ENCODE results near the gene DDN. TPM values are rescaled to one million over a fixed set of nuclear protein-coding genes. Genes with fewer than 3 reads are reported as not detected.

Gene DDN
- total RNA-seq, 1 experiment from 2014 or later, result 0.35 TPM

GRCh38 chr12:48957141-48958048 lies 41.8 kb downstream of the DDN start, which contains the start of gene ARF3:
Gene ARF3, minus strand, starts transcription at chr12:48957487. Its CDS starts 16,392 bp downstream, at chr12:48941095.
- peaks cover 6% of the 10 kb centered on the region for H3K27me3 Mint-ChIP-seq (ENCODE audit: low read depth)

More at GRCh38 chr12:48957141-48958048, 41.8 kb downstream of the DDN start, which contains the start of gene ARF3:
- DNase-seq, result peak; percentile 99
- 0 out of 2 replicates have a peak, but pooled peaks cover 2% of the 10 kb centered on the region for H3K4me1 ChIP-seq (ENCODE audit: insufficient read depth, low read length)
- H3T11ph ChIP-seq (ENCODE audit: low read length), result no peak within 1 kb of the TSS
- Mint-ChIP-seq H3K4me3 (peak within 1 kb of the TSS; percentile 97 to 99), H3K4me1 (peaks cover 23 to 24% of the 10 kb centered on the region in 2 experiments), H3K27ac (peak within 1 kb of the TSS; percentile 98 to 99 (median 99)), H3K36me3 (ENCODE audit: insufficient read depth in 1 of 3, low read depth in 3 of 3) (peaks cover 7 to 37% (median 22%) of the 10 kb centered on the region in 3 experiments; a peak in 6 of 7 replicates), H3K9me3 (no peaks in the 10 kb centered on the region; a peak in 1 of 5 replicates)
- no peak within 1 kb of the TSS for H2BK12ac ChIP-seq (ENCODE audit: insufficient read length, low read depth, low read length)
- peak within 1 kb of the TSS; percentile 74 for H2AFZ ChIP-seq (ENCODE audit: low read length)
- H3K9ac ChIP-seq (ENCODE audit: extremely low read depth, insufficient read length, low read length), result peak within 1 kb of the TSS; percentile 69
- H3K4me2 ChIP-seq (ENCODE audit: insufficient read depth, insufficient read length, low read length), result peak within 1 kb of the TSS; percentile 95
- H3K79me1 ChIP-seq (ENCODE audit: insufficient read depth, low read depth, low read length, poor library complexity, severe bottlenecking), result no peaks in the 10 kb centered on the region
- H2BK5ac ChIP-seq (ENCODE audit: insufficient read length, low read length), result no peak within 1 kb of the TSS
- H2BK120ac ChIP-seq (ENCODE audit: low read depth, low read length, poor library complexity, severe bottlenecking), result no peak within 1 kb of the TSS
- no peaks in the 10 kb centered on the region; the same call in 1 of the 2 replicates for H3K27me3 ChIP-seq (ENCODE audit: insufficient read depth, low read length)
- TF ChIP-seq CTCF (conservative IDR thresholded peaks at IDR 0.05), result 0 out of 3 replicates have a peak, but pooled peaks have one; percentile 13
- H3K56ac ChIP-seq (ENCODE audit: insufficient read length, low read depth, low read length), result no peak within 1 kb of the TSS
- peak within 1 kb of the TSS; percentile 27; the same call in 1 of the 2 replicates for H3K14ac ChIP-seq (ENCODE audit: insufficient read depth, low read length)
- peaks cover 28% of the 10 kb centered on the region; the same call in 1 of the 2 replicates for H3K79me2 ChIP-seq (ENCODE audit: insufficient read depth, low read length)
- no peak within 1 kb of the TSS for H4K8ac ChIP-seq (replicated peaks; ENCODE audit: insufficient read length, low read depth, low read length)
- H3K4ac ChIP-seq (ENCODE audit: low read depth, low read length), result no peak within 1 kb of the TSS
- H3K9me3 ChIP-seq (ENCODE audit: control insufficient read depth, low read depth, low read length), result no peaks in the 10 kb centered on the region
- H3K18ac ChIP-seq (ENCODE audit: insufficient read length, low read depth, low read length), result peak within 1 kb of the TSS; percentile 56
- no peak within 1 kb of the TSS for H2BK20ac ChIP-seq (ENCODE audit: low read depth, low read length, poor library complexity, severe bottlenecking)
- H3K23me2 ChIP-seq (ENCODE audit: insufficient read length, low read depth, low read length, poor library complexity, severe bottlenecking), result peaks cover 9% of the 10 kb centered on the region
- WGBS (ENCODE audit: extremely low coverage, insufficient read length, low lambda C conversion rate), result no CpG with 5 or more reads among the region's 58 CpGs
- peak within 1 kb of the TSS; percentile 41 for H3K27ac ChIP-seq (ENCODE audit: insufficient read length, low read depth, low read length)
- no peak within 1 kb of the TSS for H4K91ac ChIP-seq (ENCODE audit: insufficient read length, low read depth, low read length)
- no peak within 1 kb of the TSS for H4K5ac ChIP-seq (ENCODE audit: insufficient read length, low read depth, low read length)
- H4K20me1 ChIP-seq (ENCODE audit: control insufficient read depth, insufficient read depth, insufficient read length), result no peaks in the 10 kb centered on the region
- H2AK5ac ChIP-seq (ENCODE audit: insufficient read length, low read length), result no peak within 1 kb of the TSS
- H3K23ac ChIP-seq (ENCODE audit: insufficient read length, low read depth, low read length), result no peak within 1 kb of the TSS
- no peak within 1 kb of the TSS for H2BK15ac ChIP-seq (ENCODE audit: low read depth, low read length)
